GM12892 (cell line): ENCODE measurements around the gene GATB.
"Not testable (repeated sequence)": the region's sequence is repeated elsewhere in the genome, so short reads cannot be mapped to it uniquely, and the experiment has no call there.

ENCODE experiments used
- POLR2A ChIP-seq: IDR thresholded peaks from 2 replicates; pipeline ENCODE4 v1.6.1; 2011; ENCODE audit warnings: low read depth, low read length, control low read depth
- POLR2AphosphoS5 ChIP-seq: IDR thresholded peaks from 2 replicates; pipeline ENCODE4 v1.6.1; 2011; ENCODE audit warnings: low read depth, low read length, control low read depth

DNA sequence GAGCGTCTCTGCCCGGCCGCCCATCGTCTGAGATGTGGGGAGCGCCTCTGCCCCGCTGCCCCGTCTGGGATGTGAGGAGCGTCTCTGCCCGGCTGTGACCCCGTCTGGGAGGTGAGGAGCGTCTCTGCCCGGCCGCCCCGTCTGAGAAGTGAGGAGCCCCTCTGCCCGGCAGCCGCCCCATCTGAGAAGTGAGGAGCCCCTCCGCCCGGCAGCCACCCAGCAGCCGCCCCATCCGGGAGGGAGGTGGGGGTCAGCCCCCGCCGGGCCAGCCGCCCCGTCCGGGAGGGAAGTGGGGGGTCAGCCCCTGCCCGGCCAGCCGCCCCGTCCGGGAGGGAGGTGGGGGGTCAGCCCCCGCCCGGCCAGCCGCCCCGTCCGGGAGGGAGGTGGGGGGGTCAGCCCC, 29.1 kb downstream of the GATB start:
- TF ChIP-seq POLR2AphosphoS5, POLR2A: not testable (repeated sequence)
